OCI-LY7 (cell line): ENCODE measurements around the gene AGBL4. TPM values are rescaled to one million over a fixed set of nuclear protein-coding genes. Genes with fewer than 3 reads are reported as not detected.

Source experiments
- BruUV-seq: library from RNA; stranded (reverse); fragments of 400-500 nt; replicated peaks from 2 replicates; lab custom pipeline; 2021; lab: Mats Ljungman, UMichigan
- CTCF ChIA-PET: fragments of 300-600 bp; sonication (Branson Sonifier 250); formaldehyde crosslinking; loops from one replicate; lab custom pipeline; 2022; ENCODE audit warnings: antibody characterized with exemption; ENCODE audit not compliant: unreplicated experiment; lab: Charles Lee
- POLR2A ChIA-PET: fragments of 300-600 bp; sonication (Branson Sonifier 250); formaldehyde crosslinking; loops from one replicate; lab custom pipeline; 2022; ENCODE audit warnings: antibody characterized with exemption; lab: Charles Lee
- DNase-seq: peaks from one replicate; pipeline ENCODE4 v3.0.0-alpha.2; 2015; ENCODE audit warnings: low spot score
- H2AFZ ChIP-seq: fragments of 200-600 bp; sonication (generic), shearing (Covaris generic); 2 replicates; pipeline ENCODE4 v1.6.1; 2014; ENCODE audit warnings: mild to moderate bottlenecking, antibody characterized with exemption, low read length, moderate library complexity
- H3K27ac ChIP-seq: fragments of 200-600 bp; sonication (generic); 2 replicates; pipeline ENCODE4 v1.5.1; 2014; ENCODE audit warnings: mixed run types, low read depth, mild to moderate bottlenecking, moderate library complexity, low read length, inconsistent platforms; ENCODE audit not compliant: poor library complexity, severe bottlenecking
- H3K36me3 ChIP-seq: fragments of 200-600 bp; sonication (generic); 2 replicates; pipeline ENCODE4 v1.6.1; 2014; ENCODE audit warnings: mild to moderate bottlenecking, antibody characterized with exemption, low read length, moderate library complexity, mixed read lengths; ENCODE audit not compliant: insufficient read depth
- H3K4me1 ChIP-seq: fragments of 200-600 bp; sonication (generic); 2 replicates; pipeline ENCODE4 v1.5.1; 2014; ENCODE audit warnings: mild to moderate bottlenecking, low read length; ENCODE audit not compliant: insufficient read depth, poor library complexity, severe bottlenecking
- H3K4me2 ChIP-seq: fragments of 200-600 bp; sonication (generic); 2 replicates; pipeline ENCODE4 v1.6.1; 2014; ENCODE audit warnings: mild to moderate bottlenecking, low read length
- H3K4me3 ChIP-seq: fragments of 200-600 bp; sonication (generic); 2 replicates; pipeline ENCODE4 v1.5.1; 2014; ENCODE audit warnings: mild to moderate bottlenecking, low read depth, low read length; ENCODE audit not compliant: poor library complexity, severe bottlenecking
- H3K79me2 ChIP-seq: fragments of 200-600 bp; sonication (generic); 2 replicates; pipeline ENCODE4 v1.6.1; 2016; ENCODE audit warnings: low read depth, mild to moderate bottlenecking, low read length, moderate library complexity, mixed read lengths; ENCODE audit not compliant: insufficient read depth
- H3K9me2 ChIP-seq: fragments of 200-600 bp; sonication (generic); 2 replicates; pipeline ENCODE4 v1.6.1; 2016; ENCODE audit warnings: mild to moderate bottlenecking, low read length, mixed read lengths; ENCODE audit not compliant: insufficient read depth
- H3K9me3 ChIP-seq: fragments of 200-600 bp; sonication (generic); 2 replicates; pipeline ENCODE4 v1.6.1; 2014; ENCODE audit warnings: mild to moderate bottlenecking, mixed run types, low read length, mixed read lengths
- H4K20me1 ChIP-seq: fragments of 200-600 bp; sonication (generic); 2 replicates; pipeline ENCODE4 v1.6.1; 2014; ENCODE audit warnings: mild to moderate bottlenecking, antibody characterized with exemption, low read length, moderate library complexity, mixed read lengths; ENCODE audit not compliant: insufficient read depth
- CTCF ChIP-seq: fragments of 200-600 bp; sonication (generic); conservative IDR thresholded peaks from 2 replicates; pipeline ENCODE4 v1.5.1; 2014; ENCODE audit warnings: mild to moderate bottlenecking, antibody characterized with exemption, low read length, moderate library complexity, mixed read lengths
- EZH2phosphoT487 ChIP-seq: fragments of 200-600 bp; sonication (generic); IDR thresholded peaks from 2 replicates; pipeline ENCODE4 v1.6.1; 2018; ENCODE audit warnings: low read depth, borderline replicate concordance, mild to moderate bottlenecking, mixed run types, antibody characterized with exemption, low read length, moderate library complexity, mixed read lengths
- intact Hi-C: fragments of 100-400 bp; cut with micrococcal nuclease; formaldehyde crosslinking; loops from one replicate; pipeline ENCODE4 v1.10.0; 2022; ENCODE audit not compliant: unreplicated experiment
- total RNA-seq, 2 experiments: library from RNA; depleted of rRNA in 1 of 2; stranded (reverse); fragments of >200 nt in 1 of 2; shearing (Covaris generic) in 1 of 2; gene quantifications; 2 replicates each; pipeline ENCODE4 v1.2.3, GENCODE V29; 2014 to 2022

AGBL4 gene
- total RNA-seq, 2 experiments from 2014 or later = not detected

- no peak overlapping the region for H3K4me3 ChIP-seq
- no peak overlapping the region for H2AFZ ChIP-seq
- intact Hi-C loops = no loop called here
- TF ChIP-seq EZH2phosphoT487 (no peak), CTCF (no peak)
- CTCF ChIA-PET = no interaction called here
- DNase-seq = no peak
- no peaks in the 10 kb centered on the region for H3K4me1 ChIP-seq
- POLR2A ChIA-PET = no interaction called here
- no peak overlapping the region for H3K4me2 ChIP-seq
- no peaks in the 10 kb centered on the region for H3K9me3 ChIP-seq
- H4K20me1 ChIP-seq = no peaks in the 10 kb centered on the region
- H3K9me2 ChIP-seq = no peaks in the 10 kb centered on the region
- no TSS peak for BruUV-seq
- H3K36me3 ChIP-seq = no peaks in the 10 kb centered on the region
- H3K79me2 ChIP-seq = no peaks in the 10 kb centered on the region
- H3K27ac ChIP-seq = no peak overlapping the region
Measured at GRCh38 chr1:48649880-48650279, 1373.9 kb downstream of the AGBL4 start.

GRCh38 chr1:48645883-48646282 lies 1377.9 kb downstream of the AGBL4 start:
- ChIA-PET CTCF (no interaction called here), POLR2A (no interaction called here)
- Histone ChIP-seq H3K4me1 (no peaks in the 10 kb centered on the region), H3K36me3 (no peaks in the 10 kb centered on the region), H3K9me2 (no peaks in the 10 kb centered on the region), H3K4me3 (no peak overlapping the region), H4K20me1 (no peaks in the 10 kb centered on the region), H3K27ac (no peak overlapping the region), H3K4me2 (no peak overlapping the region), H2AFZ (no peak overlapping the region), H3K9me3 (no peaks in the 10 kb centered on the region), H3K79me2 (no peaks in the 10 kb centered on the region)
- DNase-seq = no peak
- no TSS peak for BruUV-seq
- intact Hi-C loops = no loop called here
- TF ChIP-seq CTCF = no peak
- TF ChIP-seq EZH2phosphoT487 = no peak

- H3K4me2 ChIP-seq = no peak overlapping the region
- POLR2A ChIA-PET = no interaction called here
- no peak for DNase-seq
- H4K20me1 ChIP-seq = no peaks in the 10 kb centered on the region
- no peak overlapping the region for H3K27ac ChIP-seq
- no peaks in the 10 kb centered on the region for H3K9me3 ChIP-seq
- H3K36me3 ChIP-seq = no peaks in the 10 kb centered on the region
- intact Hi-C loops = no loop called here
- no TSS peak for BruUV-seq
- no peak overlapping the region for H3K4me3 ChIP-seq
- H2AFZ ChIP-seq = no peak overlapping the region
- CTCF ChIA-PET = no interaction called here
- no peaks in the 10 kb centered on the region for H3K9me2 ChIP-seq
- no peak for TF ChIP-seq EZH2phosphoT487
- TF ChIP-seq CTCF = no peak
- H3K79me2 ChIP-seq = no peaks in the 10 kb centered on the region
- H3K4me1 ChIP-seq = no peaks in the 10 kb centered on the region
Measured at GRCh38 chr1:48644905-48645605, 1378.7 kb downstream of the AGBL4 start.
